Measurements from ENCODE around the gene N4BP2L2. TPM values are rescaled to one million over a fixed set of nuclear protein-coding genes. Genes with fewer than 3 reads are reported as not detected.

N4BP2L2 gene
- total and polyA plus RNA-seq, 2 of the 8 experiments (the other 6 are each of a cell fraction or from before 2014, with no cell fraction given) = 14.6 to 67.6 TPM

DNA sequence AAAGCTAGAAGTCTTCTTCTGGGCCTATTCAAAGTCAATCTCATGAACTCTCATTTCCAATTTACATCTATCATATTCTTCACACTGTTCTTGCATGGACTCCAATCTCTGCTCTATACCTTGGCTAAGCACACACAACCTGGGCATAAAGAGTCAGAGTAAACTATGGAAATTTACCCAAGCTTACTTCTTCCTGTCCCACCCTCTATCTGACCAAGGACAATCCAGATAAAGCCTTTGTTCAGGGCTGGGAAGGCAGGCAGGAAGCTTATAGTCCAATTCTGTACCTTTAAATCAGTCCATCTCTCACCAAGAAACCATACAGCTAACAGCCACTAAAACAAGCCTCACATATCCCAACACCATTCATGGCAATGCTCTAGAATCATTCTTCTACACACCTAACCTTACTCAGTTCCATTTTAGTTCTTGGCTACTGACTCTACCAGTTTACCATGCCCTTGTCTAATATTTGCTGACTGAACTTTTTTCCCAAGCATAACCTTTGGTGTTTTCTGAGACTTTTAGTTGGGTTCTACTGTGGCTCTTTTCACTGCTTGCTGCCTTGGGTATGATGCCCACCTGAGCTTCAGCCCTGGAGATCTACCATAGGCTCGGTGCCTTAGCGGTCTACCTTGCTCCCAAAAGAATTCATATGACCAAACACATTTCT, 38.9 kb downstream of the N4BP2L2 start:
- H3K4me3 ChIP-seq (ENCODE audit: extremely low read depth in 1 of 4, insufficient read depth in 2 of 4, low read depth in 3 of 4, low read length in 4 of 4) = no peak overlapping the region
- no peak overlapping the region for H2AK5ac ChIP-seq (ENCODE audit: low read depth, low read length)
- H4K8ac ChIP-seq (ENCODE audit: extremely low read depth, insufficient read depth, low read length) = no peak overlapping the region
- H3K27me3 ChIP-seq (replicated peaks in 1 of 4; ENCODE audit: control insufficient read depth in 3 of 4, extremely low read depth in 1 of 4, insufficient read depth in 3 of 4, low read length in 3 of 4) = no peaks in the 10 kb centered on the region
- no peak for TF ChIP-seq POLR2AphosphoS5 (IDR thresholded peaks at IDR 0.05; ENCODE audit: low read depth, low read length)
- no peak for TF ChIP-seq CHD2 (IDR thresholded peaks at IDR 0.05; ENCODE audit: low read length)
- TF ChIP-seq, protein P1, sequence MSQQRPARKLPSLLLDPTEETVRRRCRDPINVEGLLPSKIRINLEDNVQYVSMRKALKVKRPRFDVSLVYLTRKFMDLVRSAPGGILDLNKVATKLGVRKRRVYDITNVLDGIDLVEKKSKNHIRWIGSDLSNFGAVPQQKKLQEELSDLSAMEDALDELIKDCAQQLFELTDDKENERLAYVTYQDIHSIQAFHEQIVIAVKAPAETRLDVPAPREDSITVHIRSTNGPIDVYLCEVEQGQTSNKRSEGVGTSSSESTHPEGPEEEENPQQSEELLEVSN (IDR thresholded peaks at IDR 0.05) = no peak
- no peak for TF ChIP-seq KDM5A (IDR thresholded peaks at IDR 0.05; ENCODE audit: low read length)
- no peak for TF ChIP-seq BRCA1 (IDR thresholded peaks at IDR 0.05; ENCODE audit: low read depth, low read length)
- TF ChIP-seq SIN3A (conservative IDR thresholded peaks at IDR 0.05 in 1 of 2, IDR thresholded peaks at IDR 0.05 in 1 of 2; ENCODE audit: low read depth in 1 of 2, low read length in 2 of 2) = no peak
- no peaks in the 10 kb centered on the region for H4K20me1 ChIP-seq (replicated peaks in 1 of 2; ENCODE audit: control insufficient read depth in 1 of 2, insufficient read depth in 2 of 2, low read length in 2 of 2)
- no peak overlapping the region for H4K91ac ChIP-seq (replicated peaks; ENCODE audit: insufficient read length, low read length)
- no peak overlapping the region for H3K4ac ChIP-seq (replicated peaks; ENCODE audit: insufficient read length, low read depth, low read length)
- H3K9ac ChIP-seq (replicated peaks in 1 of 4; ENCODE audit: extremely low read depth in 1 of 4, low read depth in 3 of 4, low read length in 3 of 4) = no peak overlapping the region
- no peak overlapping the region for H3K23ac ChIP-seq (ENCODE audit: insufficient read length)
- no peak for FAIRE-seq
- 100% methylated on average over 2 of the region's 2 CpGs; no CpG with 5 or more reads in 1 of the 2 experiments for WGBS, 2 experiments (ENCODE audit: extremely low coverage in 1 of 2, insufficient coverage in 1 of 2, insufficient read length in 1 of 2, insufficient replicate concordance in 2 of 2, low coverage in 1 of 2, low lambda C conversion rate in 2 of 2, missing lambda C conversion rate in 1 of 2)
- no peaks in the 10 kb centered on the region for H3K79me2 ChIP-seq (ENCODE audit: control insufficient read depth in 1 of 2, insufficient read depth in 2 of 2, low read length in 2 of 2)
- H3K14ac ChIP-seq (ENCODE audit: insufficient read length) = no peak overlapping the region
- no peak overlapping the region for H3K4me2 ChIP-seq (ENCODE audit: insufficient read depth in 1 of 2, low read depth in 2 of 2, low read length in 2 of 2)
- no peak overlapping the region for H2BK20ac ChIP-seq (ENCODE audit: low read length)
- CTCF ChIA-PET (ENCODE audit: partially characterized antibody) = interaction anchor here (0.7 to 1.4 kb wide), 5 partner anchors 14 to 170 kb away, joined by 3 read pairs; no protein-coding TSS in a partner anchor
- H2BK120ac ChIP-seq (replicated peaks; ENCODE audit: low read depth, low read length) = no peak overlapping the region
- no peak overlapping the region for H2BK12ac ChIP-seq (ENCODE audit: low read depth, low read length)
- no peak overlapping the region for H2AFZ ChIP-seq (ENCODE audit: low read length)
- no peak for DNase-seq (ENCODE audit: low read depth in 1 of 2, low spot score in 2 of 2)
- H3K36me3 ChIP-seq (ENCODE audit: control insufficient read depth in 2 of 4, insufficient read depth in 4 of 4, low read length in 3 of 4) = no peaks in the 10 kb centered on the region
- H3K23me2 ChIP-seq (ENCODE audit: low read depth, low read length) = no peaks in the 10 kb centered on the region
- H2BK5ac ChIP-seq (ENCODE audit: low read depth, low read length) = no peak overlapping the region
- no peak overlapping the region for H2BK15ac ChIP-seq (ENCODE audit: low read length)
- H3K56ac ChIP-seq (replicated peaks; ENCODE audit: insufficient read length, low read depth, low read length) = no peak overlapping the region
- H3K27ac ChIP-seq (ENCODE audit: low read depth, low read length) = no peak overlapping the region
- H3K18ac ChIP-seq (ENCODE audit: extremely low read depth, low read length) = no peak overlapping the region
- H3K79me1 ChIP-seq (ENCODE audit: low read depth, low read length) = no peaks in the 10 kb centered on the region
- H3K4me1 ChIP-seq (replicated peaks in 1 of 4; ENCODE audit: control insufficient read depth in 3 of 4, insufficient read depth in 4 of 4, low read length in 3 of 4) = no peaks in the 10 kb centered on the region
- no peak overlapping the region for H4K5ac ChIP-seq (ENCODE audit: insufficient read length, low read depth, low read length)
- POLR2A ChIA-PET (ENCODE audit: partially characterized antibody) = interaction anchor here (0.6 to 1.0 kb wide), 4 partner anchors 10 to 110 kb away, joined by 3 to 6 read pairs (median 4); no protein-coding TSS in a partner anchor
- no peaks in the 10 kb centered on the region for H3K9me3 ChIP-seq (ENCODE audit: insufficient read depth in 2 of 2, low read depth in 1 of 2, low read length in 1 of 2)
